Inflammatory macrophage treated with lipopolysaccharide for 1 hour (primary cell): ENCODE results near the gene SH3TC2.

Experiments
- DNase-seq, 2 donors: peaks; one replicate each; pipeline ENCODE4 v3.0.0-alpha.2; 2020 to 2022

The SH3TC2 gene

DNA sequence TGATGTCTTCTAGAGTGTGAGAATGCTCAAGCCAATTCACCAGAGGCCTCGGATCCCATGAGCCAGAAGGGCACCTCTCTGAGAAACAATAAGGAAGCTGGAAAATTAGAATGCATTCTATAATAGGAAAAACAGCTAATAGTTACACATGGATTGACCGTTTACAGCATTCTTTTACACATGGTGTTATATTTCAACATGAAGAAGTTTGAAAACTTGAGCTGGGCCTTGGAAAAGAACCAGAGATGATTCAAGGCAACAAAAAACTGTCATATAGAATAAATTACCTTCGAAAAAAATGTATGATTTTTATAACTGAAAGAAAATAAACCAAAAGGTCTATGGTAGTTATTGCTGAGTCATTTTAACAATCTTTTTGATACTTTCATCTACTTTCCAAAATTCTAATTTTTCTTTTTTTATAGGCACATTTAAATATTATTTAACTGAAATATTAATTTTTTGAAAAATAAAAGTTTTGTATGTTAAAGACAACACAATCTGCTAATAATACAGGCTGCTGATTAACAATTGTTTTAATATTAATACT lies 6.2 kb downstream of the SH3TC2 start:
- DNase-seq: no peak

DNA sequence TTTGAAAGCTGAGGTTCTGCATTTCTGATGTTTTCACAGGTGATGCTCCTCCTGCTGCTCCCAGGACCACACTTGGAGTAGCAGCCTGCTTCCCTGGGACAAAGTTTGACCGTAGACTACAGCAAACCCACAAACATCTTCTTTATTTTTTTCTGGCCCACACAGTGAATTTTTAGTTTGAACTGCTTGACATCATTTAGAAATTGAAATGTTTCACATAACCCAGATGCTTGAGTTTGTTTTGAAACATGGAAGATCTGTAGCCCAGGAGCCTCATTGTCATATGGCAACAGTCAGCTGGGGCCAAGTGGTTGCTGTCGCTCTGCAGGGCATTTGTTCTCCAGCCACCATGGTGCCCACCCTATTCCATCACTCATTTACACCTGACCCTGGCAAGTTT lies 8.4 kb downstream of the SH3TC2 start:
- no peak for DNase-seq

DNA sequence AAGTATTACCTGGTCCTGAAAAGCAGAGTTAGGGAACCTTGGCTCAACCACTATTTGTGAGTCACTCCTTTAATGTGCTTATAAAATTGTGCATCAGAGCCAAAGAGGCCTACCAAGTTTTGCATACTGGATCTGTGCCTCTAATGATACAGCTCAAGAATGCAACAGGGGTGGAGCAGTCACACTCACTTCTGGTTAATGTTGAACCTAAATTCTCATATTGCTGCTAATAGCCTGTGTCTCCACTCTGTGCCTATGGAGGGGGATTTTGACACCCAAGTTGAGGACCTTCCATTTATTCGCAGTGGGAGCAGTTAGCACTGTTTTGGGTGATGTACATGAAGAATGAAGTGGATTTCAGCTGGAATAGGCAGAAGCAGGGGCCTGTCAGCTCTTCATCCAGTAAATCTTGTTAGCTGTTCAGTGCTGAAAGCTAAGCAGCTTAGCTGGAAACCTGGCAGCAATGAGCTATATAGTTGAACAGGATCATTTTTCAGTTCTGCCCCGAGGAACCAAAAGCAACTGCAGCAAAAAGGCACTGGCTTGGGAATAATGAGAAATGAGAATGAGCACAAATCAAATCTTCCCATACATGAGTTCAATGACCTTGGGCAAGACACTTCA lies 9.7 kb downstream of the SH3TC2 start:
- no peak for DNase-seq

DNA sequence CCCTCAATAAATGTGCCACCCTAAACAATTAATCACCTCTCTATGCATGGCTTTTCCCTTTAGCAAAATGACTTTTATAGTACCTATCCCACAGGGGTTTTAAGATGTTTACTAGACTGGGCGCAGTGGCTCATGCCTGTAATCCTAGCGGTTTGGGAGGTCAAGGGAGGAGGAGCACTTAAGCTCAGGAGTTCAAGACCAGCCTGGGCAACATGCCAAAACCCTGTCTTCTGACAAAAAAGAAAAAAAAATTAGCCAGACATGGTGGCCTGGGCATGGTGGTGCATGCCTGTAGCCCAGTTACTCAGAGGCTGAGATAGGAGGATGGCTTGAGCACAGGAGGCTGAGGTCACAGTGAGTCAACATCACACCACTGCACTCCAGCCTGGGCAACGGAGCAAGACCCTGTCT lies 13.5 kb downstream of the SH3TC2 start:
- DNase-seq: no peak

DNA sequence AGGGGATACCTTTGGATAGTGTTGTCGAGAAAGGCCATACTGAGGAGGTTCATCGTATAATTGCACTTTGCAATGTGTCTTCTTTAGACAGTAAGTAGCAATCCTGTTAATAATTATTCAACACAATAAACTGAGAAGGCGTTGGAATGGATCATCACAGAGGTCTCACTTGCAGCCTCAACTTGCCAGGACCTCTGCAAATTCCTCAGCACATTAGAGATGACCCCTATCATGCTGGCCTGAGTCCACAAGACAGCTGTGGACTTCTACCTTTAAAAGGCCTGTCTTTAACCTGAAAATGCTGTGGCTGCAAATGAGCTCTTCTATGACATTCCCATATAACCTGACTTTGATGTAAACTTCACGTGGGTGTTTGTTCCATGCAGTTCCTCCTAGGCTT lies 14.1 kb downstream of the SH3TC2 start:
- DNase-seq: no peak

DNA sequence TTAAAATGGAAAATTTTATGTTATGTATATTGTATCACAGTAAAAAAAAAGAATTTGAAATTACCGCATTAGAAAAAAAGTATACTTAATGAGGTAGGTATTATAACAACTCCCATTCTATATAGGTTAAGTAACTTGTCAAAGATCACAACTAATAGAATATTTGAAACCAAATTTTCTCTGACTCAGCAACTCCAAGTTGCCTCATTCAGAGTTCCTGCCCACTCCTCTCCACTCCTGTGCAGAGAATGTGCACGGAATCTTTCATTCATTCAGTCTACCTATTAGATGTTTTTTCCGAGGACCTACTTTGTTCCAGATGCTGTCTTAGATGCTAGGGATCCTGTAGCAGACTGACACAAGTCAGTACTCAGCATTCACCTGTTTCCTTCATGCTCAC lies 15.4 kb downstream of the SH3TC2 start:
- DNase-seq: no peak

DNA sequence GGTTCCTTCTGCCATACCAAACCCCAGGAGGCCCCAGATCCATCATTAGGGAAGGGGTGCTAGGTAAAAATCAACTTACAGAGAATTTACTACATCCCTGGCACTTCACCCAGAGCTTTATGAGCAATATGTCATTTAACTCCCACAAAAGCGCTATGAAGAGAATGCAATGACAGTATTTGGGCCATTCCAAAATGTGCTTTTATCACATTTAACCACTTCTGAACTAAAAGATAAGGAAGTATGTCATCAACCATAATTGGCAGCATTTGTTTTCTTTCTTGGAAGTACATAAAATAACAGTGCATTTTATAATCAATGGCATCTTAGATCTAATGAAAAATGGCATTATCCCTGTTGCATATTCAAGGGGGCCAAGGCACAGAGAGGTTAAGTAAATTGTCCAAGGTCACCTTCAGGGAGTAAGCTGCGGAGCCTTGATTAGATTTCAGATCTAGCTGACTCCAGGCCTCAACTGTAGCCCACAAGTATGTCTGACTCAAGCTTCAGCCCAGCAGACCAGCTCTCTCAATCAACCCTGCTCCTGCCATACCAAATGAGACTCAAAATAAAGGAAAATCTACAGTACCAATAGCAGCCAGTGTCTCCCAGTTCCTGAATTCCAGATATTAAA lies 16.5 kb downstream of the SH3TC2 start:
- DNase-seq: peak in 1 of 2 donors; percentile 8

DNA sequence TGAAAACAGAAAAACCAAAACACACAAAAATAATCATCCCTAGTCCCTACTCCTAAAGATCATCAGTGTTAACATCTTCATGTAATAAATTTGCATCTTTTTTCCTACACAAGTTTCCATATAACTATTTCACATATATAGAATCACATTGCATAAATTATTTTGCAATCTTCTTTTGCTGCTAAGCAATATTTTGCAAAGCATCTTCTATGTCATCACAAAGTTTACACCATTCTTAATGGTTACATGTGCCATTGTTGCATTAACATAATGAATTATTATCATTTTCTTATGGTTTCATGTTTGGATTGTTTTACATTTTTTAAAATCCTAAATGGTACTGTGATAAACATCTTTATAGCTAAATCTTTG lies 17.8 kb downstream of the SH3TC2 start:
- DNase-seq: peak; percentile 80 to 87

DNA sequence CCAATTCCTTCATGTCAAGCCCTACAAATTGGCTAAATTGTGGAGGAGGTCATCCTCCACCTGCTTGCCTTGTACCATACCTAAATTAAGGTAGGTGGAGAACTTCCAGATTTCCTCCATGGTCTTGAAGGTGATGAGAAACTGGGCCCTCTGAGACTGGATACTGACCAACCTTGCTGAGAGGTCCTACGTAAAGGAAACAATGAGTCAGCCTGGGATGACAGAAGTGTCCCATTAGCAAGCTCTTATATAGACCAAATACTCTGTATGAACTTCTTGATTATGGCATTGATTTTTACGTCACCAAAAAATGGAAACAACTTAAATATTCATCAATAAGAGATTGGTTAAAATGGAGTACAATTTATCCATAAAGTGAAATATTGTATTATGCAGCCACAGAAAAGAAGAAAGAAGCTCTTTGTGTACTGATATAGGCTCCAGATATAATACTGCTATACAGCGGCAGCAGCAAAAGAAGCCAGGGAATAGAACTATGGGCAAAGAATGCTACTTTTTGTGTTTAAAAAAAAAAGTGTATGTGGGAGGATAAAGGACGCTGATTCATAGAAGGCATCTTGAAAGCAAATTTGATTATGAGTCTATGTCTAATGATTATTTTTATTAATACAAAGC lies 18.3 kb downstream of the SH3TC2 start:
- DNase-seq: peak; percentile 51 to 55

DNA sequence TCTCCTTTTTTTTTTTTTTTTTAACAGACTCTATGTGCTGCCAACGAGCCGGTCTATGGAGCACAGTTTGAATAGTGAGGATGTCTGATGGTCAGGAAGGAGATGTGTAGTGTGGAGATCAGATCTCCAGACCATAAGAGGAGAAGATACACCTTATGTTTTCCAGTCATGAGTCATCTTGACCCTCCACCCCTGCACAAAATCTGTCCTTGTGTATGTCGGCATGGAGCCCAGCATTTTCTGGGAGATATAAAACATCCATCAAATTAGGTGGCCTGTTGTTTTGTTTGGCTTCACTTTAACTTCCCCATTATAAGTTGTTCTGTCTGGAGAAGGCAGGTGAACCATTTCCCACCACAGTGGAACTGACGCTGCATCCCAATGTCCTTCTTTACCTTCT lies 19.2 kb downstream of the SH3TC2 start:
- DNase-seq: no peak

DNA sequence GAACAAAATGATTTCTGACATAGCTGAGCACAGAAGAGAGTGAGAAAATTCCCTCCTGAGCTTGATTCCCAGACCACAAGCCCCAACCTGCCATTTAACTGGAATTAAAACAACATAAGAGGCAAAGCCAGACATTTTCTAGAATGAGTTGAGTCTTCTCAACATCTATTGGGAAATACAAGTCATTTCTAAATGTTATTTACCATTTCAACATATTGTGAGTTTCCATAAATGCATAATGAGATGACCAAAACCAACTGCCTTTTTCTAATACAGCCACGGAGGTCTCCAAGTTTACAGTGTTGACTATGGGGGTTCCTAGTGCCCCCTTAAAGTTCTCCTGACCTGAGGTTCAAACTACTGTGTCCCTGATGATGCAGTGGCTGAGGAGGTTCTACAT lies 20.0 kb downstream of the SH3TC2 start:
- peak; percentile 53 to 68 for DNase-seq

DNA sequence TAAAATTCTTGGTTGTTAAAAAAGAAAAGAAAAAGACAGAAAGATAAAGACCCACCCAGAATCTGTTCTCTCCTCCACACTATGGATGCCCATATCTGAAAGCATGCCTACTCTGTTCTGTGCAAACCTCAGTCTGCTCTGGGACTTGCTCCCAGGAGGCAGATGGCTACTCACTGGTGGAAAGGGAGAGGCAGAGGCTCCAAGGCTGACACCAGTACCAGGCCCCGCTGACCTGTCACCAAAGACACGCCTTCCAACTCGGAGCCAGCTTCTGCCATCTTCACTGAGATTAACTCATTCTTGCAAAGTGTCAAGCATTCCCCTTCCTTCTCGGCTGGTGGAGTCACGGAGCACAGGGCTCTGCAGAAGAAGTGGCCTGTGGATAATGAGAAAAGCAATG lies 21.6 kb downstream of the SH3TC2 start:
- DNase-seq: no peak

DNA sequence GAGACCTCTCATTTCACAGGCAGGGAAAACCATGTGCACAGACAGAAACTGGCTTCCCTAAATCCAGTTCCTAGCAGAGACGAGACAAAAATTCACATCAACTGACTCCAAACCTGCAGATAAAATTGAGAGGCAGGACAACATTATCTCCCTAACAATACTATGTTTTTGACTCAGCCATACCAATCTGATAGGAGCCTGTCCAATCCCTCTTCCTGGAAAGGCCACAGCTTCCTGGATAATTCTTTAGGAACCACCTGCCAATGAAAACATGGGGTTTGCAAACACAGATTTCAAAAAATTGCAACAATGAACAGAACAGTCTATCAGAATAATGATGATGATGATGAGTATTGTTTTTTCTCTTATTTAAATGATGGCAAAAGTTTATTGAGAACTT lies 22.4 kb downstream of the SH3TC2 start:
- DNase-seq: no peak

DNA sequence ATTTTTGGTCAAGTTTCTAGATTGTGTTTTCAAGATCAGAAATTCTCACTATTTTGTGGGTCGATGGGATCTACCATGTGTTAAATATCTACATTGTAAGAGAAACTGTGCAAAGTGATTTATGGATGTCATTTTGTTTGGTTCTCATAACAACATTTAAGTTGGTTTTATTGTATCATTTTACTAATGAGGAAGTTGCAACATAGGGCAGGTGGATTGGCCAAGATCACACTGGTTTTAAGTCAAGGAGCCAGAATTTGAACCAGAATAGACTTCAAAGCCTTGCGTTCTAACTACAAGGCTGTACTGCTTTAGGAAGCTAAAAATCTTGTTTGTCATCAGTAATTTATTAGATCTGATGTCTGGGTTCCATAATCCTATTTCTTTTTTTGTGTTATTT lies 23.4 kb downstream of the SH3TC2 start:
- peak; percentile 44 to 64 for DNase-seq

DNA sequence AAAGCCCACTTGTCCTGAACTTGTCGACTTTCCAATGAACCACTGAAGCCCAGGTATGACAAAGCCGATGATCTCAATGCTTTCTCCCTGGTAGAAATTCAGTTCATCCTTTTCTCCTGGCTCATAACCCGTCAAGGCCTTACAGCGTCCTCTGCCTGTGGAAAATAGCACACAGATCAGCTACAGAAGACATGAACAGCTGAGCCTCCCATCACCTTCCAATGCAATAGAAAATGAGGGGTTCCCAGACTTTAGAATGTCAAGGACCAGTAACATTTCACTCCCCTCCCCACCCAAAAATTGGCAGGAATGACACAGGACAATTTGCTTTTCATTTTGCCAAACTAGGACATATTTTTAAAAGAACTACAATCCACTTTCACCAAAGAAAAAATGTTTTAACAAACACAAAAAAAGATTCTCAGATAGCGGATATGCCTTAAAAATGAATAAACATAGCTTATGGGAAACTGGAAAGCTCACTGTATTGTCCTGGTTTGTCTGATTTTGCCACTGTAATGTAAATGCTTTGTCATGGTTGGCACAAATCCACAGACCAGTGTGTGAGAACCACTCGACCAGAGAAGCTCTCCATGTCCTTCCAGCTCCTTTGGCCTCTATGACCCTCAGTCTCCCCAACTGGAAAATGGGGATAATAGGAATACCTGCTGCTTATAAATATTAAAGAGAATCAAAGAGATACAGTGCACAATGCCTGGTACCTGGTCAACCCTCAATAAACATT lies 24.4 kb downstream of the SH3TC2 start:
- DNase-seq: no peak

DNA sequence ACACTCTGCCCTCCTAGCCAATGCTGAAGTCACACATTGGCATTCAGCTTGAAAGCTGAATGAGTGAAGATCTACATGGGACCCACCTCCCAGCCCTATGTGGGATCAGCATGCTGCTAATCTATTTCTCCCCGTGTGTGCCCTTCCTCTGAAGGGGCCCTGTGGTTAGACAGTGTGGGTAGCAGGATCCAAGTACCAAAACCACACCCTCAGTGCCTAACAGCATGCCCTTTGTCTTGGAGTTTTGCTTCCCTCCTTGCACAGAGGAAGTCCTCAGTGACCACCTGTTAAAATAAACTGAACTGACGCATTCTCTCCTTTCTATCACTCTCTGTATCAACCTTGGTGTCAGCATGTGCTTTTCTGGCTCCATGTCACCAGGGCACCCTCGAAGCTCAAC lies 25.0 kb downstream of the SH3TC2 start:
- no peak for DNase-seq

DNA sequence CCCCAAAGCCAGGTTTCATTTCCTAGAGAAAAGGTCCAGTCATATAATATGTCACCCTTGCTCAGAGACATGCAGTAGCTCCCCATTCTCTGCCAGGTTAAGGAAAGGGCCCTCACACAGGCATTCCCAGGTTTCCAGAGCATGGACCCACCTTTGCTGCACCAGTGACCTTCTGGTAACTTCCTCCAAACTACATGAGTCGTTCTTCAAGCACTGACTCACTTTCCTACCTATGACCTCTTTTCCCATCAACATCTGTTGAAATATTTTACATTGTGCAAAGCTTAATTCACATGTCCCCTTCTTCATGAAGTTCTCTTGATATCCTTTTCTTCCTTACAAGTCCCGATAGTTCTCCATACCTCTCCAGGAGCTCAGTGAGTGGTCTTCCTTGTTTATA lies 25.9 kb downstream of the SH3TC2 start:
- no peak for DNase-seq

DNA sequence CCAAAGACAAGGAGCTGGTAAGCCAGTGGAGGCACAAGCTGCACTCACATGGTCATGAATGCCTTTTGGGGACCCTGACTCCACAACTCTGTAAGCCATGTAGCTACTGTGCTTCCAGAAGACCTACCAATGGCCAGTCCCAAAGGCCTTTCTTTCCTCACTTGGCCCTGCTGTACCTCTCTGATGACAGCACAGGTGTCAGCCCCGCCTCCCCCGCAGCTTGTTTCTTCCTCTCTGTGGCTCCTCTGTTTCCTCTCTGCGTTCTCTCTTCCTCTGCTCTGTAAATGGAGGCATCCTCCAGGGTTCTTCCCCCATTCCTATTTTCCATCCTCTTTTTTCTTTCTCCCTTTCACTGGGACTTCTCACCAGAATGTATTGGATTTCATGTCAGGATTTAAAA lies 26.7 kb downstream of the SH3TC2 start:
- DNase-seq: no peak

DNA sequence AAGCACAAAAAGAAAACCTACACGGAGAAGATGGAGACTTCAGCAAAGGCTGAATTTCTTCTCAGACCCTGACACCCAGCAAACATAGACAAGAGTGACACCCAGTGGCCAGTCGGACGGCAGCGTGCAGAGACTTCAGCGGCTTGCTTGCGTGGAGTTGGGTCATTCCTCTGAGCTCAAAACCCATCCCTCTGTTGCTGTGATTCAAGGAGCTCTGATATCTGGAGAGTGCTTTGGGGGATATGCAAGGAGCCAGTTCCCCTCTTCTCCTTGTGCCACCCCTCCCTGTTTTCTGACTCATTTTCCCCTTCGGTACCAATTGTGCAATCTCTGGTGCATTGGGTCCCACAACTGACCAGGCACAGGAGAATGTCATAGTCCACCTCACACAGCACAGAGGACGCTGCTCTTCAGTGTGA lies 27.5 kb downstream of the SH3TC2 start:
- peak; percentile 59 to 87 for DNase-seq

DNA sequence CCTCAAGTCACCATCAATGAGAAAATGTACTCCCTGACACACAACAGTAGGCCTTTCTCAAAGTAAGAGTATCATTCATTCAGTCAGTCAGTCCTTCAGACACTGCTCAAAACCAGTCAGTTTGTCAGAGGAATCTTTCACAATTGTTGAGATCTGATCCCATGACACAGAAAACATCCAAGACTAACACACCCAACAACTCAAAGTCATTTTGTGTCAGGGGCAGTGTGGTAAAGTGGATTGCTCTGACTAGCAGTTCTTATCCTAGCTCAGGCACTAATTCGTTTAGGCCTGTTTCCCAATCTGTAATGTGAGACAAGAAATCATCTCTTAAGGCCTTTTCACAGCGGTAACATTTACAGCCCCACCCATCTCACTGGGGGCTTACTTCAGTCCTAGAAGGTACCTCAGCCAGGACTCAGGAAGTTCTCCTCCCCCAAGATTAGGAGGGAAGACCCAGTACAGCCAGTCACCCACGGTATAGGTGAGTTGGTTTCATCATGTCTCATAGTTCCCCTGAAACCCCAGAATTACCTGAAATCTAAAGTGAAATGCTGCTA lies 31.9 kb downstream of the SH3TC2 start:
- DNase-seq: no peak

DNA sequence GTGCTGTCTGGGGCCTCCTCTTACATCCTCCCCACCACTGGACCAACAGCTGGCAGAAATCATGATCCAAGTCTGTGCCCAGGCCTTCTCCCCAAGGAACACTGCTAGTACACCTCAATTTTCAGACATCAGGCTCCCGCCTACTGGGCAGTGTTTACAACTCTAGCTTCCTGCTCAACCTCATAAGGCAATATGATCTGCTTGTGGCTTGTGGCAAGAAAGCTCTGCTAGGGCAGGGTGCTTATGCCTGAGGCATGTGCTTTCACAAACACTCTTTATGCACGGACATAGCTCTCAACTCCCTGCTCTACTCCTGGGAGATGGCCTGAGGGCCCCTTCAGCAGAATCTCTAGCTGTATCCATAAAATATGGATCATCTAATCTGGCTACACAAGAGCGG lies 32.5 kb downstream of the SH3TC2 start:
- no peak for DNase-seq

DNA sequence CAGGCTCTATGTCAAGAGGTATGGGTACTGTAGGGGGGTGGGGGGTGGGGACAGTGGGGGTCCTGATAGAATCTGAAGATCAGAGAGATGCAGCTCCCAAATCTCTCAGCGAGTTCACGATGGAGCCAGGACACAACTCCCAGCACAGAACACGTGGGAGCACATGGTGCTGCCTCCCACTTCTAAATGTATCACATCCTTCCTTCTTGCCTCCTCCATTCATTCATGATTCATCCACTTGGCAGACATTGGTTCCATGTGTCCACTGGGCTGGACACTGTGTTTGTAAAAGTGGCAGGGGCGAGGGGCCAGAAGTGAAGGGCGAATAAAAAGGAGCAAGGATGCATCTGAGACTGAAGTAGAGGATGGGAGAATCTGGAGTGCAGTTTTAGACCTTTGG lies 33.9 kb downstream of the SH3TC2 start:
- DNase-seq: no peak

DNA sequence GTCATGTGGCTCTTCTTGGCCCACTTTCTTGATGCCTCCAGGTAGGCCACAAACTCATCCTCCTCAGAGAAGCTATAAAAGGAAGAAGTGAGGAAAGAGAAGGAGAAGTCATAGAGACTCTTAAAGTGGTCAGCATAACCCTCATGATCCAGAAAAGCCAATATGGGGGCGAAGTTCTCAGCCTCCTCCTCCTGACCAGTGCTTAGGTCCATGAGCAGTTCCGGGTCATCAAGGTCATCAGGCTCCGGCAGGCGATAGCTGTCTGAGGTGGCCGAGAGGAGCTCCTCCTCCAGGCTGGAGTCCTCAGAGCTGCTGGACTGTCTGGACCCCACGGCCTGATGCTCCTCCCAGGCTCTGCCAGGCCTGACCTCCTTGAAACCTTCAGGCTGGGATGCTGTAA lies 34.7 kb downstream of the SH3TC2 start:
- DNase-seq: no peak
